Transverse colon (tissue), 4 donors: ENCODE data around the gene RBM10. TPM values are rescaled to one million over a fixed set of nuclear protein-coding genes. Genes with fewer than 3 reads are reported as not detected.

ENCODE experiments used
- DNase-seq: peaks from one replicate; pipeline ENCODE4 v3.0.0-alpha.2; 2019
- H3K27ac ChIP-seq, 4 donors: fragments of 200-600 bp; sonication (generic); 2 replicates each; pipeline ENCODE4 v1.5.1; 2016 to 2018; ENCODE audit warnings: inconsistent platforms in 4 of 4
- H3K27me3 ChIP-seq: fragments of 200-600 bp; sonication (generic); 2 replicates; pipeline ENCODE4 v1.5.1; 2017; ENCODE audit warnings: inconsistent platforms
- H3K36me3 ChIP-seq, 4 donors: fragments of 200-600 bp; sonication (generic); 2 replicates each; pipeline ENCODE4 v1.5.1; 2017 to 2019; ENCODE audit warnings: inconsistent platforms in 4 of 4
- H3K4me1 ChIP-seq, 4 donors: fragments of 200-600 bp; sonication (generic); 2 replicates each; pipeline ENCODE4 v1.5.1; 2017 to 2020; ENCODE audit warnings: inconsistent platforms in 4 of 4
- H3K4me3 ChIP-seq, 4 donors: fragments of 200-600 bp; sonication (generic); 1 replicate in 1 of 4; 2 replicates in 3 of 4; pipeline versions ENCODE4 v1.5.1 to v1.6.1; 2017 to 2019; ENCODE audit warnings: inconsistent platforms in 4 of 4
- H3K9me3 ChIP-seq, 2 donors: fragments of 200-600 bp; sonication (generic); 2 replicates each; pipeline ENCODE4 v1.5.1; 2017 to 2019; ENCODE audit warnings: inconsistent platforms in 2 of 2
- CTCF ChIP-seq, 5 experiments: fragments of 200-600 bp in 3 of 5; fragments of 450-650 bp in 2 of 5; sonication (generic) in 3 of 5; IDR thresholded peaks; 1 replicate in 2 of 5; 2 replicates in 3 of 5; pipeline ENCODE4 v1.5.1; 2016 to 2017; ENCODE audit warnings: antibody characterized with exemption in 5 of 5, inconsistent platforms in 3 of 5, mild to moderate bottlenecking in 2 of 5, moderate library complexity in 1 of 5
- EP300 ChIP-seq: sonication (generic); formaldehyde crosslinking; IDR thresholded peaks from one replicate; pipeline ENCODE4 v1.6.1; 2017; ENCODE audit warnings: antibody characterized with exemption, low read depth
- POLR2A ChIP-seq: fragments of 450-650 bp; IDR thresholded peaks from one replicate; pipeline ENCODE4 v1.6.1; 2016; ENCODE audit warnings: antibody characterized with exemption, mild to moderate bottlenecking, moderate library complexity
- POLR2AphosphoS5 ChIP-seq, 3 donors: sonication (generic); formaldehyde crosslinking; IDR thresholded peaks; one replicate each; pipeline ENCODE4 v1.6.1; 2016; ENCODE audit warnings: antibody characterized with exemption in 3 of 3
- WGBS, 2 donors: methylation state at CpG; one replicate each; pipeline ENCODE4 v1.1.5; 2018; ENCODE audit warnings: low coverage in 1 of 2; 5-methylcytosine and 5-hydroxymethylcytosine counted together
- in situ Hi-C, 4 donors: fragments of 200-750 bp; cut with MboI; loops; one replicate each; pipeline versions ENCODE4 v1.15.0 to v1.15.1; 2017; ENCODE audit warnings: low sequenced_read_pairs in 3 of 4, low pct_ligation_motif_present in 1 of 4, low pct_unique_long_range_greater_than_20kb in 1 of 4
- intact Hi-C: fragments of 100-400 bp; cut with DNase I; formaldehyde crosslinking; loops from one replicate; pipeline ENCODE4 v1.15.1; 2023; ENCODE audit warnings: low total_unique reads
- total RNA-seq, 4 donors: library from RNA; depleted of rRNA; stranded (reverse); fragments of >200 nt; gene quantifications; one replicate each; pipeline ENCODE4 v1.1.0, GENCODE V29; 2016

The RBM10 gene
- total RNA-seq, 4 donors from 2014 or later = 28.6 to 70.8 (median 31.5) TPM

- in situ Hi-C loops (loop anchor here in 1 of 4 donors (25.0 kb wide), 1 partner anchor 314 kb away; no protein-coding TSS in a partner anchor), intact Hi-C loops (no loop called here)
- H3K36me3 ChIP-seq = peaks cover 0 to 14% (median 0%) of the 10 kb centered on the region in 4 donors
Observed at GRCh38 chrX:47223476-47224250, 78.6 kb downstream of the RBM10 start.

GRCh38 chrX:47224266-47224895 is 79.4 kb downstream of the RBM10 start:
- in situ Hi-C loops = loop anchor here in 1 of 4 donors (25.0 kb wide), 1 partner anchor 313 kb away; no protein-coding TSS in a partner anchor
- no peaks in the 10 kb centered on the region for H3K27me3 ChIP-seq
- 93% methylated on average over 17 of the region's 17 CpGs; no CpG with 5 or more reads in 1 of the 2 donors for WGBS, 2 donors
- H3K4me3 ChIP-seq = no peak overlapping the region
- no peaks in the 10 kb centered on the region for H3K9me3 ChIP-seq
- no peak overlapping the region for H3K27ac ChIP-seq
- TF ChIP-seq POLR2A (no peak), CTCF (IDR thresholded peaks at IDR 0.05) (no peak), POLR2AphosphoS5 (IDR thresholded peaks at IDR 0.05) (no peak), EP300 (no peak)
- H3K4me1 ChIP-seq = peaks cover 0 to 16% (median 9%) of the 10 kb centered on the region in 4 donors
- H3K36me3 ChIP-seq = peaks cover 0 to 14% (median 0%) of the 10 kb centered on the region in 4 donors
- DNase-seq = no peak
- intact Hi-C loops = no loop called here

More at GRCh38 chrX:47223476-47224250, 78.6 kb downstream of the RBM10 start:
- DNase-seq = no peak
- Histone ChIP-seq H3K4me3 (no peak overlapping the region), H3K27me3 (no peaks in the 10 kb centered on the region), H3K4me1 (peaks cover 0 to 20% (median 9%) of the 10 kb centered on the region in 4 donors), H3K27ac (no peak overlapping the region), H3K9me3 (no peaks in the 10 kb centered on the region)
- TF ChIP-seq POLR2A (no peak), EP300 (no peak), CTCF (IDR thresholded peaks at IDR 0.05) (no peak), POLR2AphosphoS5 (IDR thresholded peaks at IDR 0.05) (no peak)
- 94% methylated on average over 13 of the region's 13 CpGs; no CpG with 5 or more reads in 1 of the 2 donors for WGBS, 2 donors

GRCh38 chrX:47224896-47225290 is 79.9 kb downstream of the RBM10 start:
- in situ Hi-C loops = loop anchor here in 1 of 4 donors (25.0 kb wide), 1 partner anchor 312 kb away; no protein-coding TSS in a partner anchor
- intact Hi-C loops = no loop called here
- TF ChIP-seq POLR2AphosphoS5 (IDR thresholded peaks at IDR 0.05) (no peak), POLR2A (no peak), CTCF (IDR thresholded peaks at IDR 0.05) (no peak), EP300 (no peak)
- no peak overlapping the region for H3K27ac ChIP-seq
- no peaks in the 10 kb centered on the region for H3K27me3 ChIP-seq
- H3K9me3 ChIP-seq = no peaks in the 10 kb centered on the region
- no peak for DNase-seq
- peaks cover 0 to 11% (median 7%) of the 10 kb centered on the region in 4 donors for H3K4me1 ChIP-seq
- WGBS, 2 donors = 100% methylated on average over 4 of the region's 4 CpGs; no CpG with 5 or more reads in 1 of the 2 donors
- peaks cover 0 to 14% (median 0%) of the 10 kb centered on the region in 4 donors for H3K36me3 ChIP-seq
- no peak overlapping the region for H3K4me3 ChIP-seq

DNA sequence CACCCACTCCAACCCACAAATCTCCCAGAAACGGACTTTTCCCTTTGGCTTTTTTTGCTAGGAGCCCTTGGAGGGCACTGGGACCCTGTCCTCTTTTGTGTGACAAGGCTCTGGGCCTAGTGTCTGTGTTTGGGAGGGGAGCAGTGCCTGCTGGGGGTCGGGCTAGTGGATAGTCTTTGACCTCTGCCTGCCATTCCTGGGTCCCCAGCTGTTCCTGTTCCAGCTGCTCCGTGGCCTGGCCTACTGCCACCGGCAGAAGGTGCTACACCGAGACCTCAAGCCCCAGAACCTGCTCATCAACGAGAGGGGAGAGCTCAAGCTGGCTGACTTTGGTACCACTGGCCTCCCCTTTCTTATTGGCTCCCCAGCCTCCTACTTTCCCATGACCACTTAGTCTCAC is 81.0 kb downstream of the RBM10 start:
- 86% methylated on average over 6 of the region's 6 CpGs; no CpG with 5 or more reads in 1 of the 2 donors for WGBS, 2 donors
- H3K27ac ChIP-seq = no peak overlapping the region
- no peaks in the 10 kb centered on the region for H3K9me3 ChIP-seq
- intact Hi-C loops (no loop called here), in situ Hi-C loops (no loop called here)
- peaks cover 0 to 14% (median 0%) of the 10 kb centered on the region in 4 donors for H3K36me3 ChIP-seq
- H3K4me1 ChIP-seq = peaks cover 0 to under 1% (median 0%) of the 10 kb centered on the region in 4 donors
- H3K27me3 ChIP-seq = no peaks in the 10 kb centered on the region
- TF ChIP-seq POLR2A = no peak
- TF ChIP-seq POLR2AphosphoS5 (IDR thresholded peaks at IDR 0.05) = no peak
- TF ChIP-seq CTCF (IDR thresholded peaks at IDR 0.05) = no peak
- TF ChIP-seq EP300 = no peak
- no peak overlapping the region for H3K4me3 ChIP-seq
- DNase-seq = no peak
